Chondrocyte (in vitro differentiated cells): ENCODE measurements around the gene CATSPER3. TPM values are rescaled to one million over a fixed set of nuclear protein-coding genes. Genes with fewer than 3 reads are reported as not detected.

Experiments
- DNase-seq: peaks from one replicate; pipeline ENCODE4 v3.0.0; 2021; ENCODE audit warnings: mixed read lengths, low spot score
- H3K27ac Mint-ChIP-seq: one replicate; pipeline ENCODE4 v1.8.0; 2021; ENCODE audit warnings: mild to moderate bottlenecking, moderate library complexity, mixed read lengths; ENCODE audit not compliant: unreplicated experiment
- H3K27me3 Mint-ChIP-seq: 2 replicates; pipeline ENCODE4 v1.8.0; 2021; ENCODE audit warnings: low read depth, mixed read lengths
- H3K36me3 Mint-ChIP-seq: 2 replicates; pipeline ENCODE4 v1.8.0; 2021; ENCODE audit warnings: low read depth, mixed read lengths
- H3K4me1 Mint-ChIP-seq: 2 replicates; pipeline ENCODE4 v1.8.0; 2021; ENCODE audit warnings: low read depth, mild to moderate bottlenecking, mixed read lengths
- H3K4me3 Mint-ChIP-seq: one replicate; pipeline ENCODE4 v1.8.0; 2021; ENCODE audit warnings: mild to moderate bottlenecking, moderate library complexity, mixed read lengths; ENCODE audit not compliant: unreplicated experiment
- H3K9me3 Mint-ChIP-seq: 2 replicates; pipeline ENCODE4 v1.8.0; 2021; ENCODE audit warnings: low read depth, mixed read lengths
- CTCF ChIP-seq: fragments of 200-600 bp; sonication (generic); IDR thresholded peaks from 2 replicates; pipeline ENCODE4 v1.5.0; 2021; ENCODE audit warnings: antibody characterized with exemption, mild to moderate bottlenecking, moderate library complexity
- total RNA-seq: library from RNA; stranded (reverse); gene quantifications from 3 replicates; pipeline ENCODE4 v1.2.1, GENCODE V29; 2021

The CATSPER3 gene
- total RNA-seq, 1 donor from 2014 or later = 0.17 TPM

GRCh38 chr5:135013947-135014570, 46.4 kb downstream of the CATSPER3 start:
- peaks cover 19% of the 10 kb centered on the region for H3K4me1 Mint-ChIP-seq
- H3K36me3 Mint-ChIP-seq = peaks cover 1% of the 10 kb centered on the region
- no peak overlapping the region for H3K4me3 Mint-ChIP-seq
- H3K27me3 Mint-ChIP-seq = peaks cover 23% of the 10 kb centered on the region
- no peak for TF ChIP-seq CTCF
- no peak overlapping the region for H3K27ac Mint-ChIP-seq
- H3K9me3 Mint-ChIP-seq = peaks cover 4% of the 10 kb centered on the region
- no peak for DNase-seq

GRCh38 chr5:135015942-135016341, 48.2 kb downstream of the CATSPER3 start:
- TF ChIP-seq CTCF = no peak
- Mint-ChIP-seq H3K4me1 (peaks cover 19% of the 10 kb centered on the region), H3K27me3 (peaks cover 34% of the 10 kb centered on the region), H3K36me3 (peaks cover 1% of the 10 kb centered on the region), H3K4me3 (no peak overlapping the region), H3K27ac (no peak overlapping the region), H3K9me3 (peaks cover 4% of the 10 kb centered on the region)
- peak; percentile 28 for DNase-seq

- peaks cover 19% of the 10 kb centered on the region for H3K4me1 Mint-ChIP-seq
- H3K4me3 Mint-ChIP-seq = no peak overlapping the region
- H3K27me3 Mint-ChIP-seq = peaks cover 38% of the 10 kb centered on the region
- peak; percentile 81 for DNase-seq
- no peak for TF ChIP-seq CTCF
- H3K36me3 Mint-ChIP-seq = peaks cover 1% of the 10 kb centered on the region
- H3K9me3 Mint-ChIP-seq = peaks cover 4% of the 10 kb centered on the region
- no peak overlapping the region for H3K27ac Mint-ChIP-seq
Measured at GRCh38 chr5:135016861-135017290, 49.2 kb downstream of the CATSPER3 start.

- no peak overlapping the region for H3K27ac Mint-ChIP-seq
- peaks cover 2% of the 10 kb centered on the region for H3K9me3 Mint-ChIP-seq
- peak; percentile 27 for DNase-seq
- H3K27me3 Mint-ChIP-seq = peaks cover 44% of the 10 kb centered on the region
- no peak overlapping the region for H3K4me3 Mint-ChIP-seq
- H3K36me3 Mint-ChIP-seq = peaks cover 4% of the 10 kb centered on the region
- no peak for TF ChIP-seq CTCF
- peaks cover 10% of the 10 kb centered on the region for H3K4me1 Mint-ChIP-seq
Measured at GRCh38 chr5:135018457-135018856, 50.8 kb downstream of the CATSPER3 start.

GRCh38 chr5:135019314-135019713, 51.6 kb downstream of the CATSPER3 start:
- no peak overlapping the region for H3K27ac Mint-ChIP-seq
- DNase-seq = no peak

More at GRCh38 chr5:135019314-135019713, 51.6 kb downstream of the CATSPER3 start:
- Mint-ChIP-seq H3K4me3 (no peak overlapping the region), H3K27me3 (peaks cover 48% of the 10 kb centered on the region), H3K36me3 (peaks cover 4% of the 10 kb centered on the region), H3K4me1 (peaks cover 3% of the 10 kb centered on the region), H3K9me3 (no peaks in the 10 kb centered on the region)
- TF ChIP-seq CTCF = no peak
